Measurements from ENCODE around the gene ROBO1.
A peak's percentile ranks its signal among the peaks of the same experiment; 100 is the strongest.

ROBO1 gene

DNA sequence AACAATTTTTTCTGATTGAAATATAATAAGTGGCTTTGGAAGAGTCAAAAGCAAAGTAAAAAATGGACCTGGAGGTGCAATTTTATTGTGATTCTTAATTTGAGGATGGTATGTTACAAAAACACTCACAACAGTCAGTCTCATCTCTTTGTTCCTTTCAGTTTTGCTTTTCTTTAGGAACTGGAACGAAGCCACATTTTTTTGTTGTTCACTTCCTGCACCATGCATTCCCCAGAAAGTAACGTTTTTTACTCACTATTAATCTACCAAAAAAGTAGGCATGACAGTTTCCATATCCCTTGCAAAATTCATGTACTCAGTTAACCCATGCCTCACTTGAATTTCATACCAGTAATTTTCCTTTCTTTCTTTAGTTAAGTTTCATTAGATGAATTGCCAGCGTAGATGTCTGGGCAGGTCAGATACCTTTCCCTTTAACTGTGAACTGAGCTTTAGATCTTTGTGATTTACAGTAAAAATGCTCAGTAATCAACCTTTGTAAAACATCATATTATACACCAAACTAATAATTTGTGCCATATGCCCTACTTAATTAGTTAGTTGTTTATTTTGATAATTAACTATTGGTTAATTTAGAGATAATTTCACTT lies 384.3 kb downstream of the ROBO1 start:
- no peak for DNase-seq
- TF ChIP-seq GATA1 (IDR thresholded peaks at IDR 0.05; ENCODE audit: low read depth, low read length) (no peak), POLR2A (IDR thresholded peaks at IDR 0.05; ENCODE audit: low read length) (no peak)

DNA sequence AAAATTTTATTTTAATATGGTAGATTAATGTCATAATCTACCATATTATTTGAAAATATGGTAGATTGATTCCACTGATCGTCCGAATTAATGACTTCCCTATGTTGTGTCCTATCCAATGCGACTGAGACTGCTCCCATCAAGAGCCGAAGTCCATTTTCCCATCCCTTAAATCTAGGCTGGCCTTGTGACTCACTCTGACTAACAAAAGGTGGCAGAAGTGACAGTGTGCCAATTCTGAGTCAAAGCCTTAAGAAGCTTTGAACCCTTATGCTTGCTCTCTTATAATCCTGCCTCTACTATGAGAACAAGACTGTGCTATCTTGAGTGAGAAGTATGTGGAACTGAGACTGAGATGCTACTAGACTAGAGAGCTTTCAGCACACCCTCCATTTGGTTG lies 387.2 kb downstream of the ROBO1 start:
- TF ChIP-seq POLR2A (IDR thresholded peaks at IDR 0.05; ENCODE audit: low read length): no peak
- TF ChIP-seq GATA1 (IDR thresholded peaks at IDR 0.05; ENCODE audit: low read depth, low read length): no peak
- DNase-seq: no peak

DNA sequence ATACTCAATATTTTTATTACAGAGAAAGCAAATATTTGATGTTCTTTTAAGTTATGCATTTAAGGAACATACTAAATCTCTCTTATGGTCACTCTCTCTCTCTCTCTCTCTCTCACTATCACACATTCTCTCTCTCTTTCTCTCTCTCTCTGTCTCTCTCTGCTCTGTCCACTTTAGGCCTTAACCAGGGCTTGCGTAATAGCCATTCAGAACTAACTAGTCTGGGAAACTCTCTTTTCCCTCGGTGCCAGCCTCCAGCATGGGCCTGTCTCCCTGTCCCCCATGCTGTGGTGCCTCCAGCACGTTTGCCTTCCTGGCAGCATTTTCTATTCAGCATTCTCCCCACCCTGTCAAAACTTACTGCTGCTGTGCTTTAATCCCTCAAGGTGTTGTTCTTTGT lies 389.7 kb downstream of the ROBO1 start:
- TF ChIP-seq GATA1 (IDR thresholded peaks at IDR 0.05; ENCODE audit: low read depth, low read length): no peak
- no peak for TF ChIP-seq POLR2A (IDR thresholded peaks at IDR 0.05; ENCODE audit: low read length)
- no peak for DNase-seq

DNA sequence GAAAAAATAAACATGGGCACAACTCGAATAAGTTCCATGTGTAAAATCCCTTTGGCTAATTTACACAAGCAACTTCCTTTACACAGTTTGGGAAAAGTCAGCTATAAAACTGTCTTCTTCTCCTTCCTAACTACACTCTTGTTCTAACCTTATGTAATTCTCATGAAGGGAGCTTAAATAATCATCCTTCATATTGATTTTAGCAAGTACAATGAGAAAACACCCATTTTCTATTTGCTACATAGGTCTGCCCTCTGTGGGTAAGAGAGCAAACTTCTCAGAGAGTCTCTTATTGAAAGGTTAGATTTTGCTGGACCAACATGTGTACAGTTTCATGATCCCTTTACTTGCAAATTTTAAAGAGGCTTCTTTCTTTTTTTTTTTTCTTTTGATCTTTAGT lies 398.5 kb downstream of the ROBO1 start:
- TF ChIP-seq GATA1 (IDR thresholded peaks at IDR 0.05; ENCODE audit: low read depth, low read length): no peak
- TF ChIP-seq POLR2A (IDR thresholded peaks at IDR 0.05; ENCODE audit: low read length): no peak
- no peak for DNase-seq

DNA sequence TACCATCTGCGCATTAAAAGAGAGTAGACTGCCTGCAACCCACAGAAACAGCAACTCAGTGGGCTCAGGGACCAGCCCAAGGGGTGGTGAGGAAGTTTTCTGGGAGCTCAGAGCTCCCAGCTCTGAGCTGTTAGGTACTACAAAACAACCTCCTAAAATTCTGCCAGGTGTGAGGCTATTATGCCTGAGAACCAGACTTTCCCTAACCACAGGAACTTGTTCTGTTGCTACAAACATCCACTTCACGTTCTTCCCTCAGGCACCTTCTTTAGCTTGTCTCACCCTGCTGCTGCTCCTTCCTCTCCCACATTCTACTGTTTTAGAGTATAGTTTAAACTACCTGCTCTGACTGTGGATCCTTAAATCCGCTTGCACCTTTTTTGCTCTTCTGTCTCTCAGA lies 399.4 kb downstream of the ROBO1 start:
- DNase-seq: no peak
- no peak for TF ChIP-seq POLR2A (IDR thresholded peaks at IDR 0.05; ENCODE audit: low read length)
- TF ChIP-seq GATA1 (IDR thresholded peaks at IDR 0.05; ENCODE audit: low read depth, low read length): no peak

DNA sequence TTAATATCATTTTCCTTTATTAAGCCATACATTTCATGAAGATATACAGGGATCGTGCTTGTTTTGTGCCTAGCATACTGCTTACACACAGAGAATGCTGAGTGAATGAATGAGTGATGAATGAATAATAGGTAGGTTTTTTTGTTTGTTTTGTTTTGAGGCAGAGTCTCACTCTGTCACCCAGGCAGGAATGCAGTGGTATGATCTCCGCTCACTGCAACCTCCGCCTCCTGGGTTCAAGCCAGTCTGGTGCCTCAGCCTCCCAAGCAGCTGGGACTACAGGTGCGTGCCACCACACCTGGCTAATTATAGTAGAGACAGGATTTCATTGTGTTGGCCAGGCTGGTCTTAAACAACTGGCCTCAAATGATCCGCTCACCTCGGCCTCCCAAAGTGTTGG lies 400.0 kb downstream of the ROBO1 start:
- TF ChIP-seq GATA1 (IDR thresholded peaks at IDR 0.05; ENCODE audit: low read depth, low read length): no peak
- no peak for TF ChIP-seq POLR2A (IDR thresholded peaks at IDR 0.05; ENCODE audit: low read length)
- DNase-seq: no peak

DNA sequence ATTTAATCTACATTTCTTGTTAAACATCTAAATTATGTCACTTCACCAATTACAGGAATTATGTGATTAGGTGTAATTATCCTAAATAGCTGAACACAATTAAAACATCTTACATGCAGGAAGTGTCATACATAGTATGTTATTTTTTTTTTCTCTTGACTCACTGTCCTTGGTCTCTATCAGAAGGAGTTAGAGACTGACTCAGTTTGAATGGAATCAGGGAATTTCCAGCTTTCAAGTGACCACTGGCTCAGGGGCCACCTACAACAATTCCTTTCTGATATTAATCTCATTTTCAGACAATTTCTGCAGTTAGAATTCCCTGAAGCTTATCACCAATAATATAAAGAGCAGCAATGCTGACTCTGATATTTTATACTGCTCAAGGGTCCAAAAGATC lies 400.7 kb downstream of the ROBO1 start:
- no peak for TF ChIP-seq GATA1 (IDR thresholded peaks at IDR 0.05; ENCODE audit: low read depth, low read length)
- no peak for TF ChIP-seq POLR2A (IDR thresholded peaks at IDR 0.05; ENCODE audit: low read length)
- DNase-seq: no peak

DNA sequence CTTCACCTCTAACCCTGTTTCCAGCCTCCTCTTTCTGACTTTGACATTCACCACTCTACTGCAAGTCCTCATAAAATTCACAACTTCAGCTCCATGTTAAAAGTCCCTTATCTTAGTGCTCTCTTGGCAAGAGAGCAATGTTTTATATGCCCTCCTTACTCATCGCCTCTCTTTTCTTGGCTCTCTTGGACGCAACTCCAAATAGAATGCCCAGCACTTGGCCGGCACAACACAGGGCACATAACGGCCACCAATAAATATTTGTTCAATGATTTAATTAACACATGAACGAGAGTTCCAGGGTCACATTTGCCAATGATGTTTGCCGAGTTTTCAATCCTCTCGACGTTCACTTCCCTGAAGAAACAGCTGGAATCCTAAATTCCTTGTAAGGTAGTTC lies 401.4 kb downstream of the ROBO1 start:
- TF ChIP-seq GATA1 (IDR thresholded peaks at IDR 0.05; ENCODE audit: low read depth, low read length): no peak
- TF ChIP-seq POLR2A (IDR thresholded peaks at IDR 0.05; ENCODE audit: low read length): no peak
- DNase-seq: no peak

DNA sequence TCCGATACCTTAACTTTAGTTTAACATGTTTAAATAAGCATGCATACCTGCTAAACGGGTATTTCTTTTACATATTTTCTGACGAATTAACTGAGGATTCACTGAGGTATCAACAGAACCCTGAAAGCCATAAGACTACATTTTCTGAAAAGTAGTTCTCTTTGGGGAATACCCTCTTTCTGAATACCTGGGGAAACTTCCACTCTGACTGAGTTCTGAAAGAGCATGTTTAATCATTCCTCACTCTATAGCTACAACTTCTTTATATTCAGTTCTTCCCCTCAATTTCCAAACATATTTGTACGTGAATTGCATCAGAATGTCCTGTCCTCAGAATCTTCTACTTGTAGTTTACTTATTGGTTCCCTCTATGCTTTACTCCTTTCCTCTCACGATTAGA lies 403.0 kb downstream of the ROBO1 start:
- TF ChIP-seq GATA1 (IDR thresholded peaks at IDR 0.05; ENCODE audit: low read depth, low read length) (no peak), POLR2A (IDR thresholded peaks at IDR 0.05; ENCODE audit: low read length) (no peak)

DNA sequence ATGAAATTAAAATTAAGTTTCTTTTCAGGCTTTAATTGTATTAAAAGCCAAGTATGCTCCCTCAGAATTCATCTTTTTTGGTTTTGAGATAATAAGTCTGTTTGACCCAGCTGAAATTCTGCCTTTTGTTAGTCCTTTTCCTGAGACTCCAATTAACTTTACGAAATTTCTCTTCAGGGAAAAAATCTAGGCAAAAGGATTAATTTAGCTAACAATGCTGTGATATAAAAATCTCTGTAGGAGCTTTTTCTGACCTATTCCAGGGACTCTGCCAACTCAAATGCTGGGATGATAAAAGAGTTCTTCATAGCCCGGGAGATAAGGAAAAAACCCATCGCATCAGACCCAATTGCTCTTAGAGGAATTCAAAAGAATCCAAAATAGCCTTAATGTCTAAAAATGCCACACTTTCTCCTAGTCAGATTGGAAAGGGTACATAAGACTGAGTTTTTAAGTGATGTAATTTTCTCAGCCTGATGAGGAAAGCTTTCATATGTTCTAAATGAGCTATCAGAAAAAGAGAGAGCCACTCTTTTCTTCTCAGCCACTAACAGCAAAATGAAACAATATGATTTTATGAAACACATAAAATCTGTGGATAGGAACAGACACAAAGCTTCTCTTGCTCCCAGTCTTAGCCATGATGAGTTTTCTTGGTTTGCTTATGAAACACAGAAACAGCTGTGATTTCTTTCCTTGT lies 405.1 kb downstream of the ROBO1 start:
- no peak for TF ChIP-seq POLR2A (IDR thresholded peaks at IDR 0.05; ENCODE audit: low read length)
- no peak for TF ChIP-seq GATA1 (IDR thresholded peaks at IDR 0.05; ENCODE audit: low read depth, low read length)
- no peak for DNase-seq

More for the DNA sequence above, 403.0 kb downstream of the ROBO1 start:
- no peak for DNase-seq

DNA sequence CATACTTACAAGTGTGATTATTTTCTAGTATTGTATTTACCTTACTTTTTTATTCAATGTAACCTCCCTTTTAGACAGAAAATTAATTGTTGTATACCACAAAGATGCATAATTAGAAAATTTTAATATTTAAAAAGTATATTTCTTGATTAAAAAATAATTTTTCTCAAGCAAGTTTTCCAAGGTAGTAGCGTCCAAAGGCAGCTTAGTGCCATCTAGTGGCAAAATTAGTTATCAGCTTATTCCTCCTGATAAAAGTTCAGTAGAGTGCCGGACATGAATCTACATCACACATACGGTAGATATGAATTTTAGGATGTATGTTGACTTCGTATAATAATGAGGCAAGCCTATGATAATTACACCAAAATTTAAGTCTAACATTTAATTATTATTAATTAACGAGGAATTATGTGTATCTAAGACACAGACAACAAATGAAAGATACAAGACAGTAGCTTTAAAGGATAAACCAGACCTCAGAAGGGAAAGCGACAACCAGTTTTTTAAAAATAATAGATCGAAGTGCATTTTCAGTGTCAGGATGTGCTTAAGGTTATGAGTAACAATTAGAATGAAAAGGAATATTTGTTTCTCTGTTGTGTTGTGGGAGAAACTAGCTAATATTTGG lies 405.9 kb downstream of the ROBO1 start:
- DNase-seq: peak; percentile 7 to 45

DNA sequence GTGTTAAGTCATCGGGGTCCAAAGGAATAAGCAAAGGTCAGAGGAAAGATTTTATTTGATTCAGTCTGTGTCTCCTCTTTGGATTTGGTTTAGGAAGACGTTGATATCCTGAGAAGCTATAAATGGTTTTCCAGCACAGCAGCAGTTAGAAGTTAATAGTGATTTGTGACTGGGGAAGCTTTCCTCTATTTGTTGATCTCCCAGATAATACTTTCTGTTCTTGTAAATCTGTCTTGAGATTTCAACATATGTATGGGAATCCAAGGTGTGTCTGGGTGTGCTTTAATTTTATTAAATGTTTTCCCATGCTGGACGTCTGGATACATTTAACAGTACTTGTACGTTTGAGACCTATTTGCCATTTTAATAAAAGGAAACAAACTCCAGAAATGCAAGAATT lies 409.5 kb downstream of the ROBO1 start:
- TF ChIP-seq GATA1 (IDR thresholded peaks at IDR 0.05; ENCODE audit: low read depth, low read length): no peak
- TF ChIP-seq POLR2A (IDR thresholded peaks at IDR 0.05; ENCODE audit: low read length): no peak
- no peak for DNase-seq

More for the DNA sequence above, 405.9 kb downstream of the ROBO1 start:
- TF ChIP-seq POLR2A (IDR thresholded peaks at IDR 0.05; ENCODE audit: low read length): no peak
- no peak for TF ChIP-seq GATA1 (IDR thresholded peaks at IDR 0.05; ENCODE audit: low read depth, low read length)

DNA sequence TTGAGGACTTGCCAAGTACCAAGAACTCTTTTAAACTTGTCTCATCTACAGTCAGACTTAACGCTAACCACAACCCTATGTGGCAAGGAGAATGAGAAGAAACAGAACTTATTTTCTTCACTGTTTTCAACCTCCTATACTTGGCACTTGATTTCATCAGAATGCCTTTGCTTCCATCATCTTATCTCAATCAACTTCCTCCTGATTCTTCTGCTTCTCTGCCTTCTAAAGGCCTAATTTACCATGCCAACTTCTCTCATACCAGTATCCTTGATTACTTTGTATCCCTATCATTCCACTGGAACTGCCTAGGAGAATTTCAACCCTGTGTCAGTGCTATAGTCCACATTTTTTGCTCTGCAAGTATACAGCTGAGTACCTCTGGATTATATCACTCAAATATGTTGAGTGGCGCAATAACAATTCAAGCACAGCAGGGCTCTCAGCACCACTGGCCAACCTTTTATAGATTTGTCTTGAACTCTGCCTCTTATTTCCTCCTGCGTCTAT lies 413.6 kb downstream of the ROBO1 start:
- TF ChIP-seq POLR2A (IDR thresholded peaks at IDR 0.05; ENCODE audit: low read length) (no peak), GATA1 (IDR thresholded peaks at IDR 0.05; ENCODE audit: low read depth, low read length) (no peak)
- DNase-seq: no peak

DNA sequence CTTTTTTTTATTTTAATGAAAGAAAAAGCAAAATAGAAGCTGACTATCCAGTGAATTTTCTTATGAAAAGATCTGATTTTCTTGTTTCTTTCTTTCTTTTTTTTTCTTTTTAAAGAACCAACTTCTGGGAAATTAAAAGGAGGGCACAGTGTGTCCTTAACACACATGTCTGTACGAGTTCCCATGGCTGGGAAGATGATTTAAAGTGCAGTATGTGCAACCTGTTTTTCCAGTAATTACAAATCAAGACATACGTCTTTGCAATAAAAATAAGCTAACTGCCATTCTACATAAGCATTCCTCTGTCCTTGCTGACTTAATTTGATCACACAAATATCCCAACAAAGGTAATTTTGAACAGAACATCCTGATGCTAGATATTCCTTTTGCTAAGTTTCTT lies 416.1 kb downstream of the ROBO1 start:
- no peak for DNase-seq
- TF ChIP-seq GATA1 (IDR thresholded peaks at IDR 0.05; ENCODE audit: low read depth, low read length) (no peak), POLR2A (IDR thresholded peaks at IDR 0.05; ENCODE audit: low read length) (no peak)
